ENCODE results near the gene SGCG.

DNA sequence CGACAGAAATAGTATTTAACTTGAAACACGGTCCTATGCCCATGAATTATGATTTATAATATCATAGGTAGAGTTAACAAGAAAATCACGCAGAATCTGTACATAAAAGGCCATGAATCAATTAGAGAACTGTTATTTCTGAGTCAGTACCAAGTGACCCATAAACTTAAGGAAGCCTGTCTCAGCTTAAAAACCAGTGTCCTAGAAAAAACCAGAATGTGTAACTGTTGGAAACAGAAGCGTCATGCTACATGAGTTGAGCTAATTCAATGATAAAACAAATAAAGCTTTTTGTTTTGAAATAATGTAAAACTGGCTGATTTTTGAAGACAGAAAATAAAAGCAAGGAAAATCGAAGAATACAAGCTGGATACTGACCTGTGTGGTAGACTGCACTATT lies 34.8 kb upstream of the SGCG start:
- TF ChIP-seq CHD1 (IDR thresholded peaks at IDR 0.05; ENCODE audit: low read depth, low read length) (no peak), RAD21 (IDR thresholded peaks at IDR 0.05; ENCODE audit: low read length) (no peak)
